H4 (cell line): ENCODE measurements around the gene SNCA. TPM values are rescaled to one million over a fixed set of nuclear protein-coding genes. Genes with fewer than 3 reads are reported as not detected.
A peak's percentile ranks its signal among the peaks of the same experiment; 100 is the strongest.

Experiments used
- DNase-seq: peaks from one replicate; pipeline ENCODE4 v3.0.0-alpha.2; 2015; ENCODE audit warnings: low spot score
- total RNA-seq: library from RNA; depleted of rRNA; stranded (reverse); fragments of >200 nt; shearing (Covaris generic); gene quantifications from 2 replicates; pipeline ENCODE4 v1.2.3, GENCODE V29; 2014

Gene SNCA
- total RNA-seq, 1 experiment from 2014 or later = 29.6 TPM

DNA sequence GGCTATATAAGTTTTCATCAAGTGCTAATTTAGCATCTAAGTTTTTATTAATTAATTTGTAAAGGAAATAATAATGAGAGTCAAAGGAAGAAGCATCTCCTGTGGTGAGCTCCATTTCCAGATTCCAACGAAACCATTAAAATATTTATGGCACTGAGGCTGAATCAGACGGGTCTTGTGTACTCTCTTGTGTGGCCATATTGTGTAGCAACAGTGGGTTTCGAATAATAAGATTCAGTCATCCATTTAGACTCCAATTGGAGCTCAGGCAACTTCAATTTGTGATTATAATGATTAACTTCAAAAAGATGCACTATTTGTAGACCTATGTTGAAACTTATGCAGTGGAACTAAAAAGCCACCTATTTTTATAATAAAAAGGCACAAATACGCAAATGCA is 82.4 kb downstream of the SNCA start:
- DNase-seq = no peak

DNA sequence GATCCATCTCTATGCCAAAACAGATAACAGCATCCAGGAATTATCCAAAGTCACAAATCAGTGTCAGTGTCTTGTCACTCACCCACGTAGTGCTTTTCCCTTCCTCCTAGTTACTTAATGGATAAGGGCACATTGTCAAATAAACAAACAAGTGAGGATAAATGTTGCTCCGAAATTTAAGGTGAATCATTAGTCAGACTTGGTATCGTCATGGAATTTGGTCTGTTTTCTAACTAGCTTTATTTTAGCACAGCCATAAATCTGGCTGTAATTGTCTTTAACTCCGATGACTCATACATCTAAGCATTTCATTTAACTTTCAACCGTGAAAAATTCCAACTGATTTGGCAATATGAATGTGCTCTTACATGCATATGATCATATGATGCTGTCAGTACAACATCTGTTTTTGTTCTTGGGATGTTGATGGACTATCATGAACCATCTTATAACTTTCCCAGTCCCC is 83.3 kb downstream of the SNCA start:
- peak; percentile 73 for DNase-seq

DNA sequence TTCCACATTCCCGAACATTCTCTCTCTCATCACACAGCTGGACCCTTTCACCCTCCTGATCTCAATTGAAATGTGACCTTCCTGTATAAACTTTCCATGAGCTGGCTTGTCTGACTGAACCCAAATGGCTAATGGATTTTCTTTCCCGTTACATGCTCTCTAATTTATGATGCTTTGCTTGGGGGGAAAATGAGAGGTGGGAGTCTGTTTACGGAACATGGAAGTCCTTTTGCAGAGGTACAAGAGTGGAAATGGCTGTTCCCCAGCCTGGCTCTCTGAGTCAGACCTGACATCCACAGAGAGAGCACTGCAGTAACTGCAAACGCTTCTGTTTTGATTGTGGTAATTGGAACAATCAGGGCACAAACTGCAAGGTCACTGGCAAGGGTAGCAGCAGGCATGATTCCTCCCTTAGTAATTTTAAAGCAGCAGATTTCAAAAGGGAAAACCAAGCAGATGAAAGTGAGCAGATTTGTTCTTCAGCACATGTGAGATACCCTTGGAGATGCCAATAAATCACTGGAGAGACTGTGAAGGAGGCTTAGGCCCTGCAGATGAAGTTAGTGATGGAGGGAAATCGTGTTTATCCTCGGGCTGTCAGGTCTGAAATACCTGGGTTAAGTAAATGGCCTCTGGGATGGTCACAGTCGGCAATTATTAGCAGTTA is 83.9 kb downstream of the SNCA start:
- peak; percentile 70 for DNase-seq

DNA sequence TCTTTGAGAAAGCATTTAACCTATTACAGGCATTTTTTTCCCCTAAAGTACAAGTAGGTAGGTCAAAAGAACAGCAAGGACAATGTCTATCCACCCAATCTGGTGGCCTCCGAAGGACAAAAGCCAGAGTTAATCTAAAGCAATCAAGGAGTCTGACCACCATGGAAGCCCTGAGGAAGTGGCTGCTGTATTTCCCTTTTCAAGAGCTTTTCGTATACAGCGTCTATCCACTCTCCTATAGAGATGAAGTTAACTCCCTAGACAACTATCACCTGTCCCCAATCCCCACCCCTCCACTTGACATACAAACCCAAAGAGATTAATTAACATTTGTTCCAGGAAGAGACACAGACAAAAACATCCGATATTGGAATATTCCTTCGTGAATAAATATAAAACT is 85.5 kb downstream of the SNCA start:
- DNase-seq = no peak

DNA sequence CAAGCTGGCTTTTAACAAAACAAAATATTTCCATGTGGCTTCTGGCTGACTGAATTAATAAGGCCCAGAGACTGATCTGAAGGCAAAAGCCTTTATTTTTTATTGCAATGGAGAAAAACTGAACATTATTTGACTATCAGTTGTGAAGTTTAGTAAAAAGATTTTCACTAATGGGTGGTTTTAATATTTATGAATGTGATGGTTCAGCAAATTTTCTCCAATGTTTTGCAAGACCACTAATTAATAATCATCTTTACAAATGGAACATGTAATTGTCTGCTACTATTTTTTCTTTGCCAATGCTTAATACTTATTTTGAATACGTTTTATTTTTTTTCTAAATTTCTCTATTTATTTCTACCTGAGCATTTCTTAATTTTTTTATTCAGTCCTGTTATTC is 90.6 kb downstream of the SNCA start:
- no peak for DNase-seq

DNA sequence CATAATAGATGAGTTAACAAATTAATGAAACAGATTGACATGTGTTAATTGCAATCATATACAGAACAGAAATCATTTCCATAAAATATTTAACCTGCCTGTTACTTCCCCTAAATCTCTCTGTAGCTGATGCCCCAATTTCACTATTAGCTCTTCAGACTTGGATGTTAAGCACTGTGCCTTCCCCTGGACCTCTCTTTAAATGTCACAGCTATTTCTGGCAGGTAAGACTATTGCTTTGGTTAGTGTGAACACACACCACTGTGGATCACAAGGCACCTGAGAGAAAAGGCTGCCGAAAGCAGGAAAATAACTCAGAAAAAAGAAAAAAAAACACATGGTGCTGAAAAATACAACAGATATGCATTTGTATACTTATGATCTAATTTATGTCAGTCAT is 91.3 kb downstream of the SNCA start:
- no peak for DNase-seq

DNA sequence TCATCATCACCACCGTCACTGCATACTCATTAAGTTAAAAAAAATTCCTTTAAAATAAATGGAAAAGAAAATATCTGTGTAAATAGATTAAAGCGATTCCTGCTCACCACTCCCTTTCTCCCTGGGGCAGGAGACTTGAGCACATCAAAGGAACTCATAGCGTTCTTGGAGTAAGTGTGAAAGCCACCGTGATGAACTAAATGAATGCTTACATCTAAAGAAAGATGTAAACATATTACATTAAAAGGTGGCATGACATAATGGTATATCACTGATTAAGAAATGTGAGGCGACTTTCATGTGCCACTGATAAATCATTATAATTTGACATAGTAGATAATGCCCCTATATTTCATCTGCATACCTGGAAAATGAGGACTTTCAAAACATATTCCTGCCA is 92.0 kb downstream of the SNCA start:
- DNase-seq = no peak

DNA sequence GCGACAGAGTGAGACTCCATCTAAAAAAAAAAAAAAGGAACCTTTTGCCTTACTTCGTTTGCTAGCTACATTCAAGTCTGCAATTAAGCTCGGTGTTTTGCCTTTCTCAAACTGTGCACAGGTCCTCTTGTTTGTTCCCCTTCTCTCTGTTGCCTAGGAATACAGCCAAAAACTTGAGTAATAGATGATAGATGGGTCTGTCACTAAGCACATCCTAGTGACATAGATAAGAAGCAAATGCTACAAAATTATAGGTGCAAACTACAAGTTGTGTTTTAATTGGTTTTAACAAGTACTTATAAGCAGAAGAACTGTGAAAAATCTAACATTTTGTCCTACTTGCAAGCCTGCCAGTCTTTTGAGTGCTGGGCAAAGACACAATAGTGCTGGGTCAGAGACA is 95.2 kb downstream of the SNCA start:
- no peak for DNase-seq

DNA sequence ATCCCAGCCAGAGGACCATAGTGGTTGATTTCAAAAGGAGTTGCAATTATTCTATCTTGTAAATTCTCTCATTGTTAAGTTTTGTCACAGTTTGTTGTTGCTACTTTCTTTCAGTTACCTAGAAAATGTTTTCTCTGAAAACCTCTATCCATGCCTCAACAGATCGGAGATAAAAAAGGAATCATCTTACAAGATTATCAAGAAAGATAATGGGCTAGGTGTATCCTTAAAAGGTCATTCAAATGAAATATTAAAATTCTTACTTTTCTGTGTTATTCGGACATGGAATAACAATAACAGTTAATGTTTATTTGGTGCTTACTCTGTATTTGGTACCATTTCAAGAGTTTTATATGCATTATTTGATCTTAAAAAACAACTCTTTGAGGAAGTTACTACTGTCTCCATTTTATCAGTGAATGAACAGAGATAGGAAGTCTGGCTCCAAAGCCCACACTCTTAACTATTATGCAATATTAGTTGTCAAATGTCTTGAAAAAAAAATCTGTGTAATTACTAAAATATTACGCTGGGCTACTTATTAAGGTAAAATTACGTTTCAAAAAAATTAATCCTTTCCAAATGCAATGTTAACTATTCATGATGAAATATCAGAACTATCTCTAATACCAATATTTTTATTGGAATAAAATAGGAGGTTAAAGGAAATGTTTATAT is 97.5 kb downstream of the SNCA start:
- DNase-seq = no peak

DNA sequence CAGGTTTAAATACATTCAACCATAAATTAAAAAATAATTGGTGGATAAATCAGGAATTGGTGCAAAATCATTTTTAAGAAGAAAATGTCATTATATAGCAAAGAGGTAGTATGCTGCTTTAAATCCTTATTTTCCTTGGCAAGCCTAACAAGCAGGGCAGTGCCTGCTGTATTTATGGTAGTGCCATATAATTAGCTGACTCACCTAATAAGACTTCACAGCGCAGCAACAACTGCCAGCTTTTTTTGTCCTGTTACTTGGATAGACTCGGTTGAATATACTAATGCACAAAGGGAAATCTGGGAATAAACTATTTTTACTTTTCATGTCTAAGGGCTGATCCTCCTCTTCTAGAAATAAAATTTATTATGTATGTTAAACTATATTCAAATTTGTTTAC is 99.1 kb downstream of the SNCA start:
- peak; percentile 85 for DNase-seq

DNA sequence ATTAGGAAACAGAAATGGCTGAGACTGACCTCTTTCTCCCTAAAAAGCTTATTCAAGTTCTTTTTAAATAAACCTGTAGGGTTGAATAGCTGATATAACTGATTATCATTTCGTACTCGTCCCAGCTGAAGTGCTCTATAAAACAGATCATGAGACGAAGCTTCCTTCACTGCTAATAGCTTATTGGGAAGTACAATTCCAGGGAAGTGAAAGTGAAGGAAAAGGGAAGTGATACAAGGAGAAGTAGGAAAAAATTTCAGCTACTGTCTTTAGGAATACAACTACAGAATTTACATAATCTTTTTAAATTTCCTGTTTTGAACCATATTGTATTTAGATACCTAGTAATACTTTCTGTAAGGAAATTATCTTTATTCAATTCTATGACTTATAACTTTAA is 103.0 kb downstream of the SNCA start:
- DNase-seq = no peak

DNA sequence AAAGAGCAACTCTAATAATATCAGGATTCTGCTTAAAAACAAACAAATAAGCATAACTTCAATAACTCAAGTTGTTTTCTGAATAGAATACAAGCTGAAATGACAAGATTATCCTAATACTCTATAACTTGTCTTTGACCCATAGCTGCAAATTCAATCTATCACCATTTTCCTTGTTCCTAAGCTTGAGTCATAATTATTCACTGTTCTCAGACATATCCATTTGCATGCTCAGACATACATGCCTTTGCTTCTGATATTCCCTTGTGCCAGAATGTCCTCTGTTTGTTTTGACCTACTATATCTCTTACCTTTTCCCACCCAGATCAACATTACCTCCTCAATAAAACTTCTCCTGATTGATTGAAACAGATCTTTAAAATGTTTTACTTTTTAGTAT is 109.7 kb downstream of the SNCA start:
- no peak for DNase-seq

DNA sequence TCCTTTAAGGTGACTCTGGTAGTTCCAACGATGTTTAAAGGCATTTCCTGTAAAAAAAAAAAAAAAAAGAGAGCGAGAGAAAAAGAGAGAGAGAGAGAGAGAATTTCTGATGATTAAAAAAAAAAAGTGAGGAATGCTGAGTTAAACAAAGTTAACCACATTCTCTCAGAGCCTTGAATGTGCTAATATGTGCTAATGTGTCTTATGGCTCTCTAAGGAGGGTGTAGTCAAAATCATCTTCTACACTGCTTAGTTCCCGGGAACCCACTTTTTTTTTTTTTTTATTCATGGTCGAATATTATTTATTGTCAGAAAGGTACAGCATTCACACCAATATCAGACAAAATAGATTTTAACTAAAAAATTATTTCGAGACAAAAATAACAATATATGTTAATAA is 111.7 kb downstream of the SNCA start:
- DNase-seq = no peak

DNA sequence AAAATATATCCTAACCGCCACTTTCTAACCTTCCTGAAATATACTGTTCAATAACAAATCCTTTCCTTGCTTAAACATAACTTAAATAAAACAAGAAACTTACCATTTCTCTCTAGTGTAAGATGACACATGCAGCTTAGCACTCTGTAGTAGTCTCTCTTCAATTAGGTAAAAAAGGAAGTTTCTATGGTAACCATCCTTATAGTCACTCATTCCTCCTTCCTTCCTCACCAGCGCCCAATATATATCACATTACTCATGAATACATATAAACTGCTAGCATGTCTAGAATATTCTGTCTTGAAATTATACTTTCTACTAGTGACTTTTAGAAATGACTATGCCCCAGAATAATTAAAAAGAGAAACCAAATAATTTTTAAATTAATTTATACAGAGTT is 112.2 kb downstream of the SNCA start:
- DNase-seq = no peak

DNA sequence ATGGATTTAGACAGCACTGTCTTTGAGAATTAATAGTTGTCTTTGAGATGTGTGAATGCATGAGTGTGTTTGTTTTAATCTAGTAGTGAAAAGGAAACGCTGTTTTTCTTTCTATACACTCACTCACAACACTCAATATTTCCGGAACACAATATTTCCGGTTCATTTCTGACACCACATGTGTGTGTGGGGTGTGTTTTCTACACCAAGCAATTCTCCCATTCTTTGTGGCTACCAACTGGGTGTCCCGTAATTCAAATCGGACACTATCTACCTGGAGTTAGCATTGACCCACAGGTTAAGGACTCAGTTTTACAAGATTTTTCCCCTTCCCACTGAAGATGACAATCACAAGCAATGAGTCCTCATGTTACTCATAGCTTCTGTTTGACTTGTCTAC is 113.9 kb downstream of the SNCA start:
- DNase-seq = no peak

DNA sequence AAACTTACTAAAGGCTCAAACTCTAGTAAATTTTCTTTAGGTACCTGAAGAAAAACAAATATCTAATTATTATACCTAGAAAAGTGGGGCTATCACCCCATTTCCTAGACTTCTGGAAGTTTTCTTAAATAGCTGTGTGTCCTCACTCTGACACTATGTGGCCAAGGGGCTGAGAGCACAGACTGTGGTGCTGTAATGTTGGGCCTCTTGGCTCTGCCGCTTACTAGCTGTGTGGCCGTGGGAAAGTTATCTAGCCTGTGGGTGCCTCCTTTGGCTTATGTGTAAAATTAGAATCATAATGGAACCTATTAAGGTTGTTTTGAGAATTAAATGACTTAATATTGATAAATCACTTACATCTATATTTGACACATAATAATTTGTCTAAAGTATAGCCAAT is 114.4 kb downstream of the SNCA start:
- DNase-seq = no peak

DNA sequence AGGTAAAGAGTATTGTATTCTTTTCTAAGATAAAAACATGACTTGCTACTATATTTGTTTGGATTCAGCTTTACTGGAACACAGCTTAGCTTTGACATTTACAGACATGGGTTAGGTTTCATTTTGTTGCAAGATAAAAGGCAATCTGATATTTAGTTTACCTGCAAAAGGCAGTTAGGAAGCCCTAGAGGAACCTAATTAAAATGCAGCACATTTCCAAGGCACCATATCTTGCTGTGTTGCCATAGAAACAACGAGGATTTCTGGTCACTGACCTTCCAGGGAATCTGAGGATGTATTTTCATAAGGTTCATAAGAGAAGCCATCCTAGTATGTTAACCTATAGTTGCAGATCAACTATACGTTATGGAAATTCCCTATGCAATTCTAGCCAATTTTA is 116.0 kb downstream of the SNCA start:
- no peak for DNase-seq

DNA sequence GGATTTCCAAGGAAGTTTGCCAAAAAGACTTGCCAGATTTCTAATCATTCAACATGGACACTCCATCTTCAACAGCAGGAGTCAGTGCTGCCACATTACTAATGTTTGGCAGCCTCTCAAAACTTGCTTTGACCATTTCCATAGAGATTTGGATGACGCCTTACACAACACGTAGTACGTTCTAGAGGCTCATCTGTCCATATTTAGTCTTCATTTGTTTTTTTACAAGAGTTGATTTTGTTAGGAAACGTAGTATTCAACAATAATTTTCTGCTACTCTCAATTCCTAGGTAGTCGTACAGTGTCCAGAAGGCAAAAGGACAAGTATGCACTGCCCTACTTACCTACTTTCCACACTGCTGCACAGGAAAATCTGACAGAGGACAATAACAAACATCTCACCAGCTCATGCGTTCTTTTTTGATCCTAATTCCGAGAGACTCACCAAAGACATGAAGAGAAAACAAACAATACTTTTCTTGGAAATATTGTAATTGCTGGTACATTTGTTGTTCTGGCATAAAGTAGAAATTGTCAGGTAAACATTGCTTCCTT is 117.3 kb downstream of the SNCA start:
- no peak for DNase-seq

DNA sequence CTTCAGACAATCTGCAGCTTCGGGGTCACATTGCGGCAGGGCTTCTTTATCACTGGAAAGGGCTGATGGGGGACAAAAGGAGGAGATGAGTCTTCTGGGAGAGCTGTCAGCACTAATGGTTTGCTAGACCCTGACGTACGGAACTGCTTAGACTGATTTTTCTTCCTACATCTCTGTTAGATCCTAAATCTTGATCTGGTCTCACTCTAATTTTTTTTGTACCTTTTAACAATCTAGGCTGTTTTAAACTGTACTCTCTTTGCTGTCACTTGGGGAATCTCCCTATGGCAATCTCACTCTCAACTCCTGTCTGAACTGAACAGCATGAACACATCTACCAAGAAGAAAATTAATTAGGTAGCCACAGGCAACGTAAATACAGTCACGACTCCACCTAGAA is 120.1 kb downstream of the SNCA start:
- no peak for DNase-seq

DNA sequence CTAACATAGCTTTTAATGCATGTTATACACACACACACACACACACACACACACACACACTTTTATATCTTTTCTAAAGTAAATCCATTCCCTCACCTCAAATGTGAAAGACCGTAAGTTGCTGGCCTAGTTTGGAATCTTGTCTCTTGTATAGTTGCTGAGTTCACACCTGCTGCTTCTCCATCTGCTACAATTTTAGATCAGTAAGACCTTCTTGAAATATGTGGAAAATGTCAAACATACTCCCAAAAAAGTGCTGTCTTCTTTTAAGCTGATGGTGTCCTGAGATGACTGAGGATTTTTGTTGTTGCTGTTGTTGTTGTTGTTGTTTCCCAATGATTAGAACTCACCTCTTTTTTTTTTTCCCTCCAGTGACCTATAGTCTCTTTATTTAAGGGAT is 121.3 kb downstream of the SNCA start:
- no peak for DNase-seq

DNA sequence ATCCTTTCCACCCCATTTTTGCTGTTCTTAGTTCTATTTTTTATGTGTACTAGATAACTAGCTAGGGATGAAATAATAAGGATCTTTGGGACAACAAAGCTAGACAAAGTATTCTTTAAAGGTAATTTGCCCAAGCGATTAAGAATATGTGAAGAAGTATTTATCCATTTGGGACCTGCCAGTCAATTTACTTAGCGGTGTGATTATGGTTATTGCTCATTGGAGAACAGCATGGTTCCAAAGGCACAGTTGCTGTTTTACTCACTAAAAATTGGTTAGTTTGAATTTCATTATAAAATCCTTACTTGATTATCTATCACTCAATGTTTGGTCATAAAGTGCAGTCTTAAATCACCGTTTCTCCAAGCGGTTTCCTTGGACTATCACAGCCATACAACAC is 124.1 kb downstream of the SNCA start:
- no peak for DNase-seq

DNA sequence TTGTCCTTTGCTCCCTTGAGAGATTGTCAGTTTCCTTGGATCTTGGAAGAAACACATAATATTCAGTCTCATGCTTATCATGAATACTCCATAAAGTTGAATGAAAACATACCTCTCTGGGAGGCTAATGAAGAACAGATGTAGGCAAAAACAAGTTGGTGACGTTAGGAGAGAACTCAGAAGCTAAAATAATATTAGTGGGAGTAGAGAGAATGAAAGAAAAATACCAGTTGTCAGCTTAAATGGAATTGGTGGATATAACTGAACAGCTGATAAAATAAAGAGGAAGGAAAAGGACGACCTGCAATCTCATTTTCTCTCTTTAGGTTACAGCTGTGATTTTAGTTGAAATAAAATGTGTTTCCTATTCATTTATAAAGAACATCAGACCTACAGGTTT is 124.8 kb downstream of the SNCA start:
- no peak for DNase-seq

DNA sequence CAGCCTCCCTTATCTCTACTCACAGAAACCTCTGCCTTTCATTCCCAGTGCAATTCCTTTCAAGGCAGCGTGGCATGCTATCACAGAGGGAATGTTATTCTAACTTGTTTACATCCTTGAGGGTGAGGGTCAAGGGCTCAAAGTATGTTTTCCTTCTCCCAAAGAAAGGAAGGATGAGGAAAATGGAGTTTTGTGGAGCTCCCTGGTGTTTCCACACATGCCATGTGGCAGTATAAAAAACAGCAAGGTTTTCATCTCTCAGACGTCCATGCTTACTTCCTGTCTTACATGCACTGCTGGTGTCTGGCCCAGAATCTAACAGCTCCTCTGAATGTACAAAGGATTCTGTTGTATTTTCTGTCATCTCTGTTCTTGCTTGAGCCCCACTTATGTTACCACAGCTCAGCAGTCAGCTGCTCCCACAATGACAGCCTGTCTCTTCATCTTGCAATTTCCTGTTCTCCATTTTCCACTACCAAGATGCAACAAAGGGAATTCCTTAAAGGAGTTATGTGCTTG is 128.0 kb downstream of the SNCA start:
- DNase-seq = peak; percentile 5
